HG02970 (cell line): Measurements from ENCODE around the gene RTN4R.
"Not testable (repeated sequence)": the region's sequence is repeated elsewhere in the genome, so short reads cannot be mapped to it uniquely, and the experiment has no call there.

ENCODE experiments used
- ATAC-seq: cut with Tn5 transposase; IDR thresholded peaks from one replicate; pipeline ENCODE4 v1.9.1; 2021; ENCODE audit warnings: mild to moderate bottlenecking, moderate library complexity, moderate number of reproducible peaks; ENCODE audit not compliant: unreplicated experiment, low FRiP score

RTN4R gene

DNA sequence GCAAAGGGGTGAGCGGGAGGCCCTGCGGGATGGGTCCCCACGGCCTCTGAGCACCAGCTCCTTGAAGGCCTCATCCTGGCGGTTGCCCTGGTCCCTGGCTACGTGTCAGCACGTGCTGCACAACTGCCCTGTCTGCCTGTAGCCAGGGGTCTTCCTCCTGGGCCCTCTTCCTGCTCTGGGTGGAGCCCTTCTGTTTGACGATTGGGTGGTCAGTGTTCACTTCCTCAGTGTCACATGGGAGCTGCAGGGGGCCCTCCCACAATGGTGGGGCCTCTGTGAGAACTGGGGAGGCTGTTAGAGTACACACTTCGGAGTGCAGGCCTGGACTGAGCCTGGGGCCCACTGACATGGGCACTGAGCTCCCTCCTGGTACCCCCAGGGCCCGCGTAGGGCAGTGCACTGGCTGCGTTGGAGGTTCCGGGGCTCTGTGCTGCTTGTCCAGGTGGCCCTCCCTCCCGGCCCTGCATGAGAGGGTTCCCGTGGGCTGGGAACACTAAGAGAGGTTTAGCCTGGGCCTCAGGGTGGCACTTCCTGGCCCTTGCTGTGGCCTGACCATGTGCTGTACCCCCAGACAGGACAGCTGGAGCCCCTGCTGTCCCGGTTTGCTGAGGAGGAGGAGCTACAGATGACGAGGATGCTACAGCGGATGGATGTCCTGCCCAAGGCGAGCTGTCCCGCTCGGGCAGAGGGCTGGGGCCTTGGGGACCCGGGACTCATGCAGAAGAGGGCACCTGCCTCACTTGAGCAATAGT, 38.0 kb upstream of the RTN4R start:
- ATAC-seq: no peak

GRCh38 chr22:20305230-20305893, 37.2 kb upstream of the RTN4R start:
- ATAC-seq: not testable (repeated sequence)

DNA sequence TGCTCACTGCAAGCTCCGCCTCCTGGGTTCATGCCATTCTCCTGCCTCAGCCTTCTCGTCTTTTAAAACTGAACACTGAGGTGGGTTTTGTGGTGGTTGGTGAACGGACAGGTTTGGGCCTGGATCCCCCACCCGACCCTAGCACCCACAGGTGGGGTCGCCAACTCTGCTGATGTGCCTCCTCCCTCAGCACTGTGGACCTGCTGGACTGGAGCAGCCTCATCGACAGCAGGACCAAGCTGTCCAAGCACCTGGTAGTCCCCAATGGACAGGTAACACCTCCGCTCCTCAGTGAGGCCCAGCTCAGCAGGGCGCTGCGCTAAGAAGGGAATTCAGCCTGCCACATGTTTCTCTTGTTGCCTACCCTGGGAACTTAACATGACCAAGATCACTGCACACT, 36.5 kb upstream of the RTN4R start:
- no peak for ATAC-seq

DNA sequence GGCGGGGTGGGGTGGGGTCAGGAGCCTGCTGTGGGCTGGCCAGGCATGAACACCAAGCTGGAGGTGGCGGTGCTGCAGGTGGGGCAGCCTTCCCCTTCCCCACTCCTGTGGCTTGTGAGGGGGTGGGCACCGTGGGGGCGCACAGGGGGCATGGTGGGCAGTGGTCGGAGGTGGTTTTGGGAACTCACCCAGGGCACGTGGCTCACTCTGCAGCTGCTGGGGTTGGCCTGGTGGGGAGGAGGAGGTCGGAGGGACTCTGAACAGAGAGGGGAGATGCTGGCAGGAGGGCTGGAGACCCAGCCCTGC, 35.1 kb upstream of the RTN4R start:
- ATAC-seq: not testable (repeated sequence)

DNA sequence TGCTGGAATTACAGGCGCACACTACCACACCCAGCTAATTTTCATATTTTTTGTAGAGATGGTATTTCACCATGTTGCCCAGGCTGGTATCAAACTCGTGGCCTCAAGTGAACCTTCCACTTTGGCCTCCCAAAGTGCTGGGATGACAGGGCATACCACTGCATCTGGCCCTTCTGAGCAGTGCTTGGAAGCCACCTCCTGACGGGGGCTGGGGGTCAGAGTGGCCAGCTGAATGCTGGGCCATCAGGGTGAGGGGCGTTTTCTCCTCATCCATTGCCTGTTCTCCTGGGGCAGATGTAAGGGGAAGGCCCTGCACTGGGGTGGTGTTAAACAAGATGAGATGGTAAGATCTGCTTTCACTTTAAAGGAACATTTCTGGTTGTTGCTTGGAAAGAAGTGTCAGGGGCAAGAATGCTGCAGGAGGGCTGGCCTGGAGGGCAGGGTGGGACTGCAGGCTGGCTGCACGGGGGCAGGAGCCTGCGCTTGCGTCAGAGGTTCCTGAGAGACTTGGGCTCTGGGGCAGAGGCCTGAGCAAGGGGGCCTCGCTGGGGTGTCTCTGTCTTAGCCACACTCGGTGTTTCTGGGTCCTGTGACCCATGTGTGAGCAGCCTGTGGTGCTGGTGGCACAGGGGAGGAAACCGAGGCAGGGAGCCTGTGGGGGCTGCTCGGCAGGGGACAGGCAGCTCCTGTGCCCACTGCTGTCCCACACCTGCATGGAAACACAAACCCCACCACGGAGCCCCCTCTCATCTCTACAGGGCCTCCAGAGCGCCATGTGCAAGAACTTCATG, 34.5 kb upstream of the RTN4R start:
- ATAC-seq: no peak

- no peak for ATAC-seq
Measured at GRCh38 chr22:20299746-20300136, 31.6 kb upstream of the RTN4R start.

GRCh38 chr22:20298803-20299745, 31.0 kb upstream of the RTN4R start:
- no peak for ATAC-seq

- ATAC-seq: no peak
Measured at GRCh38 chr22:20298110-20298802, 30.1 kb upstream of the RTN4R start.

- ATAC-seq: no peak
Measured at GRCh38 chr22:20297414-20298109, 29.4 kb upstream of the RTN4R start.

DNA sequence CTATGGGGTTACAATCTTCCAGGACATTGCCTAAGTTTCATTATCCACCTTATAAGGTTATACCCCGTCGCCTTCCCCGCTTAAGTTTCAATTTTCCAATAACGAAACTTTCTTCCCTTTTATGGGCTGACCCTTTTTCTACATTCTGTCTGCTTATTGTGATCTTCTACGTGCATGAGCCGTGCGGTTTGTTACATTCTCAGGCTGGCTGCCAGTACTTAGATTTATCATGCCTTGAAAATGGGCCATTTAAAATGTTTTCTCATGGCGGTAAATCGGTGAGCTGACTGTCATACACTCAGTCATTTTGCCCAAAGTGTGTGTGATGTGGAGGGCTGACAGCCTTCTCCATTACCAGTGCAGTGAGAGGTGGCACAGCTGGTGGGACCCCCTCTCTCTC, 28.5 kb upstream of the RTN4R start:
- ATAC-seq: no peak

GRCh38 chr22:20295262-20296064, 27.3 kb upstream of the RTN4R start:
- ATAC-seq: no peak

GRCh38 chr22:20292673-20293232, 24.6 kb upstream of the RTN4R start:
- ATAC-seq: no peak

- no peak for ATAC-seq
Measured at GRCh38 chr22:20292108-20292507, 24.0 kb upstream of the RTN4R start.

DNA sequence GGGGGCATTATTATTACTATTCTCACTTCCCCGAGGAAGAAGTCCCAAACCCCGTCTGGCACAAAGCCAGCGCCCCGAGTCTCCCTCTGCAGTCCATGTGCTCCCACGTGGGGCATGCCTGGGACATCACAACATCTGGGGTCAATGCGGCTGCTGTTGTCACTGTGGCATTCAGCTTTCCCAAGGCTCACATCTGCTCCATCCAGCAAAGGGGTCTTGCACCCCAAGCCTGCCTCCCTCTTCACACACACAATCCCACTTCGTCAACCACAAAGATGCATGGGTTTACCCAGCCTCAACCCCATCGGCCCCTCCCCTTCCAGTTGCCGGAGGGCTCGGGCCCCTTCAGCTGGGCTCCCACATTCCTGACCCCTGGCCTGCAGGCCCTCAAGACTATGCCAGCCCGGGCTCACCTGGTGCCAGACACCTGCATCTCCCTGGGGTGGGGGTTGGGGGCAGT, 23.5 kb upstream of the RTN4R start:
- ATAC-seq: no peak

DNA sequence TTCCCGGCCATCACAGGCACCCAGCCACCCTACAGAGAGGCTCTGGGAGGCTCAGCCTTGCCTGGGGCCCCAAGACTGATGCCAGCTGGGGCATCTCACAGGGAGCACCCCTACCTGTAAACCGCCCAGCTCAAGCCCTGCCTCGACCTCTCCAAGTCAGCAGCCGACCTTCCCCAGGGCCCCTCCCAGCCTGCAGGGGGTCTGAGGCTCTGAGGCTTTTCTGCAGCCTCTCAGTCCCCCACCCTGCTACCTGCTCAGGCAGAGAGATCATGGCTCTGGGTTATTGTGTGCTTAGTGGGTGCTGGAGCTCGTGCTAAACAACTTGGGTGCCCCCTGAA, 23.1 kb upstream of the RTN4R start:
- no peak for ATAC-seq

GRCh38 chr22:20290578-20291248, 22.6 kb upstream of the RTN4R start:
- ATAC-seq: no peak

- no peak for ATAC-seq
Measured at GRCh38 chr22:20290045-20290392, 21.9 kb upstream of the RTN4R start.
